Thyroid gland (tissue), 4 donors: ENCODE results near the gene PHGDH. TPM values are rescaled to one million over a fixed set of nuclear protein-coding genes. Genes with fewer than 3 reads are reported as not detected.

Source experiments
- DNase-seq, 2 donors: peaks; one replicate each; pipeline ENCODE4 v3.0.0-alpha.2; 2019
- H3K27ac ChIP-seq, 3 donors: fragments of 200-600 bp; sonication (generic); 1 replicate in 2 of 3; 2 replicates in 1 of 3; pipeline ENCODE4 v1.5.1; 2016 to 2019; ENCODE audit warnings: mild to moderate bottlenecking in 1 of 3, moderate library complexity in 1 of 3
- H3K27me3 ChIP-seq: fragments of 200-600 bp; sonication (generic); one replicate; pipeline ENCODE4 v1.5.1; 2019
- H3K36me3 ChIP-seq, 2 donors: fragments of 200-600 bp; sonication (generic); one replicate each; pipeline ENCODE4 v1.5.1; 2016 to 2019
- H3K4me1 ChIP-seq, 2 donors: fragments of 200-600 bp; sonication (generic); one replicate each; pipeline ENCODE4 v1.5.1; 2017 to 2019
- H3K4me3 ChIP-seq, 3 donors: fragments of 200-600 bp; sonication (generic); replicated peaks in 1 of 3; 1 replicate in 2 of 3; 2 replicates in 1 of 3; pipeline ENCODE4 v1.5.1; 2016; ENCODE audit warnings: mild to moderate bottlenecking in 1 of 3
- H3K9me3 ChIP-seq: fragments of 200-600 bp; sonication (generic); one replicate; pipeline ENCODE4 v1.5.1; 2017
- CTCF ChIP-seq, 6 experiments: fragments of 200-600 bp in 3 of 6; fragments of 450-650 bp in 3 of 6; sonication (generic) in 3 of 6; IDR thresholded peaks; one replicate each; pipeline ENCODE4 v1.5.1; 2016 to 2019; ENCODE audit warnings: antibody characterized with exemption in 6 of 6, mild to moderate bottlenecking in 2 of 6, inconsistent platforms in 1 of 6, moderate library complexity in 1 of 6
- POLR2A ChIP-seq, 2 donors: fragments of 450-650 bp; IDR thresholded peaks; one replicate each; pipeline ENCODE4 v1.6.1; 2017; ENCODE audit warnings: antibody characterized with exemption in 2 of 2, mild to moderate bottlenecking in 2 of 2, moderate library complexity in 1 of 2
- WGBS, 2 donors: methylation state at CpG; one replicate each; pipeline ENCODE4 v1.1.5; 2017; 5-methylcytosine and 5-hydroxymethylcytosine counted together
- intact Hi-C: fragments of 100-400 bp; cut with DNase I; formaldehyde crosslinking; loops from one replicate; pipeline ENCODE4 v1.15.1; 2023
- total RNA-seq, 4 donors: library from RNA; depleted of rRNA; stranded (reverse); fragments of >200 nt; gene quantifications; one replicate each; pipeline ENCODE4 v1.2.3, GENCODE V29; 2016

Gene PHGDH
- total RNA-seq, 4 donors from 2014 or later, result 36.0 to 308 (median 102) TPM

DNA sequence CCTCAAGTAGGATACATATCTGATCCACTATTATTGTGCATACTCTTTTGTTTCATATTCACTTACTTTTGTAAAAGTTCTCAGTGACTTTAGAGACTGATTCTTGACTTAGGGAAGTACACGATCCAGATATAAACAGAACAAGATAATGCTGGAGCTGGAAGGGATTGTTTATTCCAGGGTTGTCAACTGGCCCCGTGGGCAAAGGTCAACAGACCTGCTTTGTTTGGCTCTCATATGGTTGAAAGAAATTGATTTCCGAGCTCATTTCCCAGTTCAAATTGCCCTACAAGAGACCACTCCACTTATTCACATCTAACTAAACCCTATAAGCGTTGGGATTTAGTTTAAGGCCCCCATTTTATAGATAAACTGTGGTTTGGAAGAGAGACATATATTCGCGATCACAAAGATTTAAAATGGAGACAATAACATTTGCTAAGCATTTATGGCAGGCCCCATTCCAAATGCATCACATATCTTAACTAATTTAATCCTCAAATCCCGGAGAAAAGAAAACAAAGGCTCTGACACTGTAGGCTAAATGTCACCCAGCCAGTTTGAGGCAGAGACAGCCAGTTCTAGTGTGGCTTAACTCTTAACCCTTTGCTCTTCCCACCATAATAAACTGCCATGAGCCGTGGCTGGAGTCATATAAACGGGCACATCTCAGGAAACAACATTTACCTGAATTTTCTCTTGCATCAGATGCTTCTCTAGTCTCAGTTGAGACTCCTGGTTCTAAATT lies 78.9 kb downstream of the PHGDH start:
- H3K27me3 ChIP-seq, result no peaks in the 10 kb centered on the region
- TF ChIP-seq CTCF (IDR thresholded peaks at IDR 0.05), result no peak
- no peak for TF ChIP-seq POLR2A (IDR thresholded peaks at IDR 0.05)
- peaks cover 0 to 6% of the 10 kb centered on the region in 2 donors for H3K4me1 ChIP-seq
- 59 to 70% methylated on average over 9 of the region's 9 CpGs for WGBS, 2 donors
- no peaks in the 10 kb centered on the region for H3K36me3 ChIP-seq
- H3K27ac ChIP-seq, result no peak overlapping the region
- no peak overlapping the region for H3K4me3 ChIP-seq
- no peaks in the 10 kb centered on the region for H3K9me3 ChIP-seq
- DNase-seq, result no peak
- intact Hi-C loops, result no loop called here

GRCh38 chr1:119791377-119791776 lies 79.6 kb downstream of the PHGDH start:
- Histone ChIP-seq H3K27ac (no peak overlapping the region), H3K9me3 (no peaks in the 10 kb centered on the region), H3K36me3 (no peaks in the 10 kb centered on the region), H3K4me3 (no peak overlapping the region), H3K27me3 (no peaks in the 10 kb centered on the region), H3K4me1 (peaks cover 0 to 6% of the 10 kb centered on the region in 2 donors)
- no peak for TF ChIP-seq POLR2A (IDR thresholded peaks at IDR 0.05)
- TF ChIP-seq CTCF (IDR thresholded peaks at IDR 0.05), result no peak
- intact Hi-C loops, result no loop called here
- DNase-seq, result no peak
- 95 to 96% methylated on average over 4 of the region's 4 CpGs for WGBS, 2 donors

Other genes starting within 250 kb of the PHGDH start
- not detected for gene HSD3B1, start 204.7 kb upstream of the PHGDH start, total RNA-seq
- gene ZNF697, start 63.7 kb upstream of the PHGDH start, total RNA-seq, result 10 to 100 TPM; 10.8 to 17.9 (median 11.9) TPM
- 1 to 10 TPM in 2 of 4 donors, not detected in 2; 6.4 to 8.1 TPM for gene HMGCS2, start 57.0 kb downstream of the PHGDH start, total RNA-seq
- gene REG4, start 99.5 kb downstream of the PHGDH start, total RNA-seq, result not detected
- under 1 TPM in 1 of 4 donors, not detected in 3; 0.13 TPM for gene ADAM30, start 184.6 kb downstream of the PHGDH start, total RNA-seq